Sigmoid colon (tissue), 7 donors: ENCODE measurements around the gene KEL. TPM values are rescaled to one million over a fixed set of nuclear protein-coding genes. Genes with fewer than 3 reads are reported as not detected.

Experiments
- DNase-seq: peaks from one replicate; pipeline ENCODE4 v3.0.0-alpha.2; 2019
- H3K27ac ChIP-seq, 4 donors: fragments of 200-600 bp; sonication (generic); one replicate each; pipeline ENCODE4 v1.5.1; 2016 to 2019; ENCODE audit warnings: mild to moderate bottlenecking in 1 of 4
- H3K27me3 ChIP-seq, 3 donors: fragments of 200-600 bp; sonication (generic); one replicate each; pipeline ENCODE4 v1.5.1; 2019; ENCODE audit warnings: mild to moderate bottlenecking in 1 of 3
- H3K36me3 ChIP-seq, 4 donors: fragments of 200-600 bp; sonication (generic); one replicate each; pipeline ENCODE4 v1.5.1; 2016 to 2019
- H3K4me1 ChIP-seq, 4 donors: fragments of 200-600 bp; sonication (generic); one replicate each; pipeline ENCODE4 v1.5.1; 2017 to 2019
- H3K4me3 ChIP-seq, 4 donors: fragments of 200-600 bp; sonication (generic); one replicate each; pipeline ENCODE4 v1.5.1; 2017 to 2019; ENCODE audit warnings: mild to moderate bottlenecking in 2 of 4, moderate library complexity in 1 of 4
- H3K9me3 ChIP-seq, 4 donors: fragments of 200-600 bp in 3 of 4; sonication (generic) in 3 of 4; one replicate each; pipeline versions ENCODE4 v1.5.1 to v1.6.1; 2013 to 2019
- CTCF ChIP-seq, 4 experiments: fragments of 450-650 bp in 3 of 4; fragments of 200-600 bp in 1 of 4; IDR thresholded peaks; one replicate each; pipeline ENCODE4 v1.5.1; 2016 to 2019; ENCODE audit warnings: antibody characterized with exemption in 4 of 4, mild to moderate bottlenecking in 3 of 4, moderate library complexity in 2 of 4
- EP300 ChIP-seq, 4 donors: sonication (generic); formaldehyde crosslinking; IDR thresholded peaks; one replicate each; pipeline ENCODE4 v1.6.1; 2017; ENCODE audit warnings: antibody characterized with exemption in 4 of 4
- POLR2A ChIP-seq, 2 donors: fragments of 450-650 bp; IDR thresholded peaks; one replicate each; pipeline ENCODE4 v1.6.1; 2016; ENCODE audit warnings: antibody characterized with exemption in 2 of 2, mild to moderate bottlenecking in 2 of 2, moderate library complexity in 2 of 2
- POLR2AphosphoS5 ChIP-seq, 4 donors: sonication (generic); formaldehyde crosslinking; IDR thresholded peaks; one replicate each; pipeline ENCODE4 v1.6.1; 2017; ENCODE audit warnings: antibody characterized with exemption in 4 of 4
- WGBS, 2 donors: extraction: QIAGEN DNeasy Blood & Tissue Kit; methylation state at CpG; one replicate each; pipeline ENCODE4 v1.1.7; 2013; 5-methylcytosine and 5-hydroxymethylcytosine counted together
- intact Hi-C: fragments of 100-400 bp; cut with DNase I; formaldehyde crosslinking; loops from one replicate; pipeline ENCODE4 v1.15.1; 2023
- polyA plus RNA-seq, 3 donors: library from polyadenylated mRNA; stranded (reverse); fragments of 200-250 nt; gene quantifications; one replicate each; pipeline ENCODE4 v1.2.3, GENCODE V29; 2013
- total RNA-seq, 4 donors: library from RNA; depleted of rRNA; stranded (reverse); fragments of >200 nt; gene quantifications; one replicate each; pipeline ENCODE4 v1.1.0, GENCODE V29; 2016
- donor health status: healthy with polysubstance abuse.
- donor health status: Bipolar disorder and iron deficiency.
- donor health status: healthy.

KEL gene
- total and polyA plus RNA-seq, 7 donors, result 0.28 to 0.69 TPM; not detected in 5

- DNase-seq, result no peak
- Histone ChIP-seq H3K27ac (no peak overlapping the region), H3K9me3 (no peaks in the 10 kb centered on the region), H3K27me3 (no peaks in the 10 kb centered on the region), H3K4me3 (no peak overlapping the region), H3K36me3 (no peaks in the 10 kb centered on the region), H3K4me1 (no peaks in the 10 kb centered on the region)
- intact Hi-C loops, result no loop called here
- 55 to 64% methylated on average over 5 of the region's 5 CpGs for WGBS, 2 donors
- TF ChIP-seq POLR2AphosphoS5 (IDR thresholded peaks at IDR 0.05), result no peak
- TF ChIP-seq POLR2A (IDR thresholded peaks at IDR 0.05), result no peak
- TF ChIP-seq EP300 (IDR thresholded peaks at IDR 0.05), result no peak
- no peak for TF ChIP-seq CTCF (IDR thresholded peaks at IDR 0.05)
These were observed 29.6 kb downstream of the KEL start for GRCh38 chr7:142932386-142933091.

- intact Hi-C loops, result no loop called here
- Histone ChIP-seq H3K9me3 (no peaks in the 10 kb centered on the region), H3K4me3 (no peak overlapping the region), H3K27ac (no peak overlapping the region), H3K4me1 (no peaks in the 10 kb centered on the region), H3K27me3 (no peaks in the 10 kb centered on the region), H3K36me3 (no peaks in the 10 kb centered on the region)
- no peak for DNase-seq
- WGBS, 2 donors, result 81 to 90% methylated on average over 11 of the region's 11 CpGs
- TF ChIP-seq CTCF (IDR thresholded peaks at IDR 0.05), result no peak
- no peak for TF ChIP-seq EP300 (IDR thresholded peaks at IDR 0.05)
- no peak for TF ChIP-seq POLR2AphosphoS5 (IDR thresholded peaks at IDR 0.05)
- TF ChIP-seq POLR2A (IDR thresholded peaks at IDR 0.05), result no peak
These were observed 31.9 kb downstream of the KEL start for GRCh38 chr7:142930126-142930730.

GRCh38 chr7:142927949-142928348, 34.2 kb downstream of the KEL start:
- 67 to 88% methylated on average over 8 of the region's 8 CpGs for WGBS, 2 donors
- H3K36me3 ChIP-seq, result no peaks in the 10 kb centered on the region
- no peaks in the 10 kb centered on the region for H3K27me3 ChIP-seq
- no peak for DNase-seq
- H3K27ac ChIP-seq, result no peak overlapping the region
- intact Hi-C loops, result no loop called here
- H3K9me3 ChIP-seq, result no peaks in the 10 kb centered on the region
- no peak overlapping the region for H3K4me3 ChIP-seq
- no peaks in the 10 kb centered on the region for H3K4me1 ChIP-seq
- no peak for TF ChIP-seq POLR2A (IDR thresholded peaks at IDR 0.05)
- no peak for TF ChIP-seq CTCF (IDR thresholded peaks at IDR 0.05)
- TF ChIP-seq EP300 (IDR thresholded peaks at IDR 0.05), result no peak
- TF ChIP-seq POLR2AphosphoS5 (IDR thresholded peaks at IDR 0.05), result no peak

- no peak overlapping the region for H3K27ac ChIP-seq
- no peaks in the 10 kb centered on the region for H3K36me3 ChIP-seq
- no peak for DNase-seq
- H3K9me3 ChIP-seq, result no peaks in the 10 kb centered on the region
- WGBS, 2 donors, result 44 to 47% methylated on average over 7 of the region's 7 CpGs
- no peaks in the 10 kb centered on the region for H3K27me3 ChIP-seq
- H3K4me1 ChIP-seq, result no peaks in the 10 kb centered on the region
- intact Hi-C loops, result no loop called here
- no peak overlapping the region for H3K4me3 ChIP-seq
- TF ChIP-seq EP300 (IDR thresholded peaks at IDR 0.05) (no peak), POLR2A (IDR thresholded peaks at IDR 0.05) (no peak), CTCF (IDR thresholded peaks at IDR 0.05) (no peak), POLR2AphosphoS5 (IDR thresholded peaks at IDR 0.05) (no peak)
These were observed 34.9 kb downstream of the KEL start for GRCh38 chr7:142927085-142927745.
